ENCODE data around the gene NOXO1. TPM values are rescaled to one million over a fixed set of nuclear protein-coding genes. Genes with fewer than 3 reads are reported as not detected.
A peak's percentile ranks its signal among the peaks of the same experiment; 100 is the strongest.
"Not testable (repeated sequence)": the region's sequence is repeated elsewhere in the genome, so short reads cannot be mapped to it uniquely, and the experiment has no call there.

The NOXO1 gene
- total RNA-seq, 1 donor from 2014 or later, result 0.63 TPM

GRCh38 chr16:1959269-1960039 lies 21.8 kb downstream of the NOXO1 start, which contains the start of gene NDUFB10:
Gene NDUFB10, plus strand, starts transcription at chr16:1959538. Its CDS starts 87 bp downstream, at chr16:1959625.
- Mint-ChIP-seq H3K9me3 (no peaks in the 10 kb centered on the region), H3K4me3 (peak within 1 kb of the TSS; percentile 96)

DNA sequence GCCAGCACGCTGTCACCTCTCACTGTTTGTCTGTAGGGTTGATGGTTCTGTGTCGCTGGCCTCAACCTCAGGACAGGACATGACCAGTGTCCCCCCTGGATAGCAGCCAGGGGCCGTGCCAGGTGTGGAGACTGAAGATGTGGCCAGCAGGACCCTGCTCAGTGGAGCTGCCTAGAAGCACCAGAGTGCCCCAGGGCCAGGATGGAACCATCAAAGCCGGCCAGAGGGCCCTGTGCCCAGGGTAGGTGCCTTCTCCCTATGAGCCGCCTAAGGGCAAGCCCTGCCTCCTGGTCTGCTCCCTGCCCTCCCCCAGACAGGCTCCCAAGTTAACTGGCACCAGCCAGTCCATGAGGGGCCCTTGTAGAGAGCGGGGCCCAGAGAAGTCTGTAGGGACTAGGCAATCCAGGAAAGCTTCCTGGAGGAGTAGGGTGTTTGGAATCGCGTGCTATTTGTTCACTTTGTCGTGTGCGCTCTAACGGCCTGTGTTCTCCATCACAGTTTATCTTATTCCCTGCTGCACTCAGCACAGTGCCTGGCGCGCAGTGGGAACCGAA lies 22.5 kb downstream of the NOXO1 start:
- no peaks in the 10 kb centered on the region for H3K9me3 Mint-ChIP-seq
- peaks cover 9% of the 10 kb centered on the region for H3K36me3 Mint-ChIP-seq
- H3K27me3 Mint-ChIP-seq, result no peaks in the 10 kb centered on the region
- no peak for DNase-seq (ENCODE audit: extremely low spot score, unreplicated experiment)
- peaks cover 17% of the 10 kb centered on the region for H3K4me1 Mint-ChIP-seq (ENCODE audit: unreplicated experiment)
- TF ChIP-seq CTCF (conservative IDR thresholded peaks at IDR 0.05), result no peak
- peak overlapping the region; percentile 96 for H3K4me3 Mint-ChIP-seq
- no peak overlapping the region for H3K27ac Mint-ChIP-seq

More at GRCh38 chr16:1959269-1960039, 21.8 kb downstream of the NOXO1 start, which contains the start of gene NDUFB10:
- Mint-ChIP-seq H3K27ac (peak within 1 kb of the TSS; percentile 89), H3K27me3 (no peaks in the 10 kb centered on the region), H3K36me3 (peaks cover 13% of the 10 kb centered on the region), H3K4me1 (ENCODE audit: unreplicated experiment) (peaks cover 21% of the 10 kb centered on the region)
- DNase-seq (ENCODE audit: extremely low spot score, unreplicated experiment), result peak; percentile 94
- peak; percentile 64 for TF ChIP-seq CTCF (conservative IDR thresholded peaks at IDR 0.05)

DNA sequence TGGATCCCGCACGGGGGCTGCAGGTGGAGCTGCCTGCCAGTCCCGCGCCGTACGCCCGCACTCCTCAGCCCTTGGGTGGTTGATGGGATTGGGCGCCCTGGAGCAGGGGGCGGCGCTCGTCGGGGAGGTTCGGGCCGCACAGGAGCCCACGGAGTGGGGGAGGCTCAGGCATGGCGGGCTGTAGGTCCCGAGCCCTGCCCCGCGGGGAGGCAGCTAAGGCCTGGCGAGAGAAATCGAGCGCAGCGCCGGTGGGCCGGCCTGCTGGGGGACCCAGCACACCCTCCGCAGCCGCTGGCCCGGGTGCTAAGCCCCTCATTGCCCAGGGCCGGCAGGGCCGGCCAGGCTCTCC lies 23.2 kb downstream of the NOXO1 start:
- not testable (repeated sequence) for H3K36me3 Mint-ChIP-seq; H3K9me3 Mint-ChIP-seq; DNase-seq (ENCODE audit: extremely low spot score, unreplicated experiment); H3K4me3 Mint-ChIP-seq; H3K27ac Mint-ChIP-seq; H3K27me3 Mint-ChIP-seq
- H3K4me1 Mint-ChIP-seq (ENCODE audit: unreplicated experiment), result peaks cover 12% of the 10 kb centered on the region

- H3K36me3 Mint-ChIP-seq; H3K9me3 Mint-ChIP-seq; H3K27ac Mint-ChIP-seq; H3K4me3 Mint-ChIP-seq; DNase-seq (ENCODE audit: extremely low spot score, unreplicated experiment); H3K27me3 Mint-ChIP-seq: not testable (repeated sequence)
- H3K4me1 Mint-ChIP-seq (ENCODE audit: unreplicated experiment), result peaks cover 12% of the 10 kb centered on the region
These were observed 23.7 kb downstream of the NOXO1 start for GRCh38 chr16:1957434-1958142.

DNA sequence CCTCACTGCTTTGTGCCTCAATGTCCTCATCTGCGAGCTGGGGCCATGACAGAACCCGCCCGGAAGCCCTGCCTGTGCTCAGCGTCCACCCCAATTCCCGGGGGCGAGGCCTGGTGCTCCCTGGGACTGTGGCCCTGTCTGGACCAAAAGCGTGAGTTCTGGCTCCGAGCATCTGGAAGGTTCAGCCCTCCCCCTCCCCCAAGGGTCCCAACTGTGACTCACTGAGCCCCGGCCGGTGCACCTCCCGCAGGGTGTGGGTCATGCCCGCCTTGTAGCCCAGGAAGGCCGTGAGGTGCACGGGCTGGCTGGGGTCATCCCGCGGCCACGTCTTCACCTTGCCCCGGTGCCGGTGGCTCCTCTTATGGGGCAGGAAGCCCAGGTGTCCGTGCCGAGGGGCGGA lies 27.5 kb downstream of the NOXO1 start:
- no peaks in the 10 kb centered on the region for H3K9me3 Mint-ChIP-seq
- H3K4me3 Mint-ChIP-seq, result no peak overlapping the region
- H3K27ac Mint-ChIP-seq, result no peak overlapping the region
- no peaks in the 10 kb centered on the region for H3K36me3 Mint-ChIP-seq
- TF ChIP-seq CTCF (conservative IDR thresholded peaks at IDR 0.05), result no peak
- DNase-seq (ENCODE audit: extremely low spot score, unreplicated experiment), result no peak
- no peaks in the 10 kb centered on the region for H3K27me3 Mint-ChIP-seq
- H3K4me1 Mint-ChIP-seq (ENCODE audit: unreplicated experiment), result no peaks in the 10 kb centered on the region

DNA sequence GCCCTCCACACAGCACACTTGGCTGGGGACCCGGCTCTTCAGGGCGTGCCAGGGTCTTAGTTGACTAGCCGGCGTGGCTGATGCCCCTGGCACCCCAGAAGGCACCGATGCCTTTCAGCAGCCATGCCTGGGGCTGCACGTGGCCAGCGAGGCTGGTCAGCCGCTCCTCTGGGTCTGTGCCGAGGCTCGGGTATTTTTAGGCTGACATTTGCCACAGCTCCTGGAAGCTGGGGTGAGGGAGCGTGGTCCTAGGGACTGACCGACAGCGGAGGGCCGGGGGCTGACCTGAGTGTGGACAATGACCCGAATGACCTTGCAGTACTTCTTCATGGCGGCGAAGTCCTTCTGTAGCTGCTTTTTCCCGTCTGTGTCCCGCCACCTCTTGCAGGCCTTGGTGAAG lies 30.7 kb downstream of the NOXO1 start:
- no peak for TF ChIP-seq CTCF (conservative IDR thresholded peaks at IDR 0.05)
- H3K27ac Mint-ChIP-seq, result no peak overlapping the region

More for the DNA sequence above, 30.7 kb downstream of the NOXO1 start:
- DNase-seq (ENCODE audit: extremely low spot score, unreplicated experiment), result no peak
- no peaks in the 10 kb centered on the region for H3K4me1 Mint-ChIP-seq (ENCODE audit: unreplicated experiment)
- no peaks in the 10 kb centered on the region for H3K27me3 Mint-ChIP-seq
- no peaks in the 10 kb centered on the region for H3K36me3 Mint-ChIP-seq
- no peak overlapping the region for H3K4me3 Mint-ChIP-seq
- H3K9me3 Mint-ChIP-seq, result no peaks in the 10 kb centered on the region
